ENCODE data around the gene GNL3.

DNA sequence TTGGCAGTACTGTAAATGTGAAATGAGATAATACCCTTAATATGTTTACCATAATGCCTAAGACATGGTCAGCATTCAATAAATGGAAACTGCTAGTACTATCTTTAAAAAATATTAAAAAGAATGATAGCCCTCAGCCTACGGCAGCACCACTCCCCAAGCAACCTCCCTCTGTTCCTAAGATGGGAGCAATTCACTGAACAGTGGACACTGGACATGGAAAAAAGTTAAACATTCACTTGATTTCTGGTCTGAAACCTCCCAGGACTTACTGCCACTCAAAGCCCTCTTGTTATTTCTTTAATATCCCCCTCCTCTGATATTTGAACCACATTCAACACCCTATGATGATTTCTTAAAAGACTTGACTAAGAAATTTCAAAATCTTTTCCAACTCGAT is 57.9 kb downstream of the GNL3 start:
- no peak for TF ChIP-seq CTCF (IDR thresholded peaks at IDR 0.05; ENCODE audit: borderline replicate concordance, extremely low read depth, low read length, poor library complexity, severe bottlenecking)
- TF ChIP-seq EZH2 (IDR thresholded peaks at IDR 0.05; ENCODE audit: borderline replicate concordance, low read depth, low read length, severe bottlenecking): no peak
